Activated CD4-positive, alpha-beta T cell treated with anti-CD3 and anti-CD28 coated beads, Interleukin-2, amount 10 ng/mL, durations not matched to agents 7 days and 5 days (primary cell): ENCODE measurements around the gene CEP128. TPM values are rescaled to one million over a fixed set of nuclear protein-coding genes. Genes with fewer than 3 reads are reported as not detected.

Source experiments
- CTCF ChIA-PET: fragments of 350-600 bp; sonication (Branson Sonifier 250); formaldehyde crosslinking; loops from one replicate; lab custom pipeline; 2021; ENCODE audit warnings: antibody characterized with exemption; lab: Charles Lee
- POLR2A ChIA-PET: fragments of 350-600 bp; sonication (Branson Sonifier 250); formaldehyde crosslinking; loops from one replicate; lab custom pipeline; 2021; ENCODE audit warnings: antibody characterized with exemption; lab: Charles Lee
- DNase-seq: peaks from one replicate; pipeline ENCODE4 v3.0.0-alpha.2; 2020
- H3K27ac Mint-ChIP-seq: one replicate; pipeline ENCODE4 v1.8.0; 2021; ENCODE audit warnings: mild to moderate bottlenecking, moderate library complexity, mixed read lengths
- H3K27me3 Mint-ChIP-seq: one replicate; pipeline ENCODE4 v1.8.0; 2021; ENCODE audit warnings: mixed read lengths
- H3K36me3 Mint-ChIP-seq: one replicate; pipeline ENCODE4 v1.8.0; 2021; ENCODE audit warnings: low read depth, mixed read lengths
- H3K4me1 Mint-ChIP-seq: one replicate; pipeline ENCODE4 v1.8.0; 2021; ENCODE audit warnings: mixed read lengths
- H3K4me3 Mint-ChIP-seq: one replicate; pipeline ENCODE4 v1.8.0; 2021; ENCODE audit warnings: mild to moderate bottlenecking, moderate library complexity, mixed read lengths
- H3K9me3 Mint-ChIP-seq: one replicate; pipeline ENCODE4 v1.8.0; 2021; ENCODE audit warnings: mixed read lengths
- total RNA-seq, 2 experiments: library from RNA; stranded (reverse); gene quantifications; one replicate each; pipeline ENCODE4 v1.2.3, GENCODE V29; 2021

The CEP128 gene
- total RNA-seq: 10 to 100 TPM; 27.4 to 35.8 TPM

GRCh38 chr14:80941241-80942185 lies at the start of gene CEP128:
CEP128 (minus strand) TSS chr14:80941738.
- peak; percentile 91 for DNase-seq
- peak within 1 kb of the TSS; percentile 87 for H3K27ac Mint-ChIP-seq
- ChIA-PET POLR2A (no interaction called here), CTCF (interaction anchor here (0.6 to 4.0 kb wide), 6 partner anchors 11 to 251 kb away, joined by 3 to 19 read pairs (median 4); partner anchors contain the start of gene TSHR)
- H3K4me3 Mint-ChIP-seq: peak within 1 kb of the TSS; percentile 91
- H3K4me1 Mint-ChIP-seq: peaks cover 37% of the 10 kb centered on the region
- peaks cover 14% of the 10 kb centered on the region for H3K9me3 Mint-ChIP-seq
- peaks cover 4% of the 10 kb centered on the region for H3K36me3 Mint-ChIP-seq
- H3K27me3 Mint-ChIP-seq: no peaks in the 10 kb centered on the region

DNA sequence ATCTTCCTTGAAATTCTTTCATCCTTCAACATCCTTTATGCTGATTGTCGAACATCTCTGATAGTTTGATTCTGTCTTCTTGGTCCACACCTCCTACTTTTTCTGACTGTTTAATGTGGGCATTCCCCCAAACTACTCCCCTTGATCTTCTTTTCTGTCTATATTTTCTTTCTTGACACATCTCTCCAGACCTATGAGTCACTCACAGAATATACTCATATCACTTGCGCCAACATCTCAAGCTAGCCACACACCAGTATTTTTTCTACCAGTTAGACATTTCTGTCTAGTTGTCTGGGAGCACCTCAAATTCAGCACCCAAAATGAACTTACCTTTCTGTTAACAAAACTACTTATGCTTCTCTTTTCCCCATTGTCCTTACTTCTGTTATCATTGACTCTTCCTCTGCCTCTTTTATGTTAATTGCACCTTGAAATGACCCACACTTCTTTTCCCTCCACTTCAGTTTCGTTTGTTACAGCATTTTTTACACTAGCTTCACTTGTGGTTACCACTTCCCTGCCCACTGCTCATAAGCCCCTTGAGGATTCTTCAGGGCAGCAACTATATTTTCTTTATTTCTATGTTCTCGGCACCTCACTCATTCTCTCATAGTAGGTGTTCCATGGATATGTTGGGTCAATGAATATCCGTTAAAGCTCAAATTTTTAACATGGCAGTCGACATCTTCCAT lies 47.3 kb upstream of the CEP128 start:
- H3K4me3 Mint-ChIP-seq: no peak overlapping the region
- DNase-seq: no peak
- H3K27me3 Mint-ChIP-seq: peaks cover 7% of the 10 kb centered on the region
- no peak overlapping the region for H3K27ac Mint-ChIP-seq
- POLR2A ChIA-PET: no interaction called here
- H3K36me3 Mint-ChIP-seq: no peaks in the 10 kb centered on the region
- no peaks in the 10 kb centered on the region for H3K9me3 Mint-ChIP-seq
- CTCF ChIA-PET: interaction anchor here (0.6 to 4.2 kb wide), 8 partner anchors 8 to 183 kb away, joined by 3 to 32 read pairs (median 3); partner anchors contain the start of gene TSHR
- H3K4me1 Mint-ChIP-seq: peaks cover 14% of the 10 kb centered on the region

- Mint-ChIP-seq H3K4me3 (no peak overlapping the region), H3K27ac (no peak overlapping the region), H3K36me3 (no peaks in the 10 kb centered on the region), H3K27me3 (peaks cover 7% of the 10 kb centered on the region), H3K4me1 (peaks cover 15% of the 10 kb centered on the region), H3K9me3 (no peaks in the 10 kb centered on the region)
- ChIA-PET CTCF (interaction anchor here (0.6 to 4.2 kb wide), 7 partner anchors 9 to 73 kb away, joined by 3 to 32 read pairs (median 5); partner anchors contain the start of genes CEP128 and TSHR), POLR2A (no interaction called here)
- no peak for DNase-seq
Observed at GRCh38 chr14:80988192-80988591, 46.7 kb upstream of the CEP128 start.

DNA sequence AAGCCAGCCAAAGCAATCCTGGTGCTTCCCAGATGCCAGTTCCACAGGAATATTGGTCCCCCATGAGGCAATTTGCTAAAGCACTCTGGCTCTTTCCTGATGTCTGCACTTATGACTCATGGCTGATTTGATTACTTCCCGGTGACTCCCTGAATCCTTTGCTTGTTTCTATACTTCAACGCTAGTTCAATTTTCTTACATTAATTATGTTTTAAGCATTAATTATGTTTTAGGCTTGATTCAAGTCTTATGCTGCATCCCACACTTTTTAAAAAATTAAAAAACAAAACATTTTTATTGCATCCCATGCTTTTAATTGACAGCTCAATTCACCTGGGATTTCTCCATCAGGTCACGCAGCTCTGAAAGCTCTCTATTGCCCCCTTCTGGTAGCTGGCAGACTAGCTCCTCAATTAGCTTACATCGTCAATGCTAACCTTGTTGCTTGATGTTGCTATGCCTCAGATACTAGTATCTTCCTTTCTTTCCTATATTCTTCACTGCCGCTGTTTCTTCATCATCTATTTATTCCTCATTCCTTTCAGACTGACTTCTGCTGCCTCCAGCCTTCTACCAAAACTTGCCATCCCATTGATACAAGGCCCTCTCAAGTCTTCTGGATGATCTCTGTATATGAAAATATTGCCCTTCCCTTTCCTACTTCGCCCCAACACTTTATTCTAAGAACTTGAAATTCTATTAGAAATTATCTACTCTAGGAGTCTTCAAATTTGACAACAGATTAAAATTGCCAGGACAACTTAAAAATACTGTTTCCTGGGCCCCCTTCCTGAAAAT lies 45.9 kb upstream of the CEP128 start:
- POLR2A ChIA-PET: interaction anchor here (0.7 to 1.4 kb wide), 3 partner anchors 9 to 32 kb away, joined by 3 to 6 read pairs (median 4); partner anchors contain the start of gene TSHR
- DNase-seq: peak; percentile 79
- Mint-ChIP-seq H3K36me3 (no peaks in the 10 kb centered on the region), H3K4me3 (no peak overlapping the region), H3K9me3 (no peaks in the 10 kb centered on the region), H3K4me1 (peaks cover 15% of the 10 kb centered on the region), H3K27me3 (peaks cover 6% of the 10 kb centered on the region), H3K27ac (no peak overlapping the region)
- CTCF ChIA-PET: interaction anchor here (0.6 to 4.2 kb wide), 20 partner anchors 10 to 466 kb away, joined by 3 to 32 read pairs (median 4); partner anchors contain the start of genes CEP128, STON2 and TSHR

DNA sequence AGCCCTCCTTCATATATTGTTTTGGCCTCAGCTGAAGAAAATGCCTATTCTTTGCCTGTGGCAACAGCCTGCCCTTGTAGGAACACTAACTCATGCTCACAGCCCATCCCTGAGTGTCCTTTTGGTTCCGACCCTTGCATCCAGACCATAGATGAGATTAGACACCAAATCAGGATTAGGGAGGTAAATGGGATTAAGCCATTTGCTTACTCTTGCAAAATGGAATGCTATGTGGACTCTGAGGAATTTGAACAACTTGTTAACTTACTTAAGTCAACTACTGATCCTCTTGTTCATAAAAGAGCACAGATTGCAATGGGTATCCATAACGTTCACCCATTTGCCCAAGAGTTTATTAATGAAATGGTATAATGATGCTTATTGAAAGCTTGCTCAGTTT lies 41.2 kb upstream of the CEP128 start:
- POLR2A ChIA-PET: no interaction called here
- CTCF ChIA-PET: no interaction called here
- peaks cover 2% of the 10 kb centered on the region for H3K36me3 Mint-ChIP-seq

DNA sequence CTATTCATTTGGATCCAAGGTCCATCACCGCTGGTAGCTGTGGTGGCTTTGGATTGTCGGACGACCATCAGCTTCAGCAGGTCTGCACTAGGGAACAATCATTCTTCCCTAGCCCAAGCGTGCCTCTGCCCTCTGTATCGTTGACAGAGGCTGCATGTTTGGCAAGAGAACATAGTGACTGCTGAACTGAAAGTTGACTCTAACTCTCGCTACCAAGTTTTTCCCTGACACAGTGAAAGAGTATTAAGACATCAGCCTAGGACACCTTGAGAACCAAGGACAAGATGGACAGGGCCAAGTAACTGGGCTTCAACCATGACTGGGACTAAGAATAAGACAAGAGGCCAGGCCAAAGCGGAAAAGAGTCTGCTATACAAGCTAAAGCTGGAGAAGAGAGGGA lies 40.1 kb upstream of the CEP128 start:
- CTCF ChIA-PET: interaction anchor here (1.0 kb wide), 1 partner anchor 13 kb away, joined by 4 read pairs; no protein-coding TSS in a partner anchor

More for the DNA sequence above, 41.2 kb upstream of the CEP128 start:
- Mint-ChIP-seq H3K4me1 (peaks cover 39% of the 10 kb centered on the region), H3K27me3 (peaks cover 6% of the 10 kb centered on the region), H3K9me3 (no peaks in the 10 kb centered on the region), H3K4me3 (no peak overlapping the region), H3K27ac (no peak overlapping the region)
- no peak for DNase-seq

DNA sequence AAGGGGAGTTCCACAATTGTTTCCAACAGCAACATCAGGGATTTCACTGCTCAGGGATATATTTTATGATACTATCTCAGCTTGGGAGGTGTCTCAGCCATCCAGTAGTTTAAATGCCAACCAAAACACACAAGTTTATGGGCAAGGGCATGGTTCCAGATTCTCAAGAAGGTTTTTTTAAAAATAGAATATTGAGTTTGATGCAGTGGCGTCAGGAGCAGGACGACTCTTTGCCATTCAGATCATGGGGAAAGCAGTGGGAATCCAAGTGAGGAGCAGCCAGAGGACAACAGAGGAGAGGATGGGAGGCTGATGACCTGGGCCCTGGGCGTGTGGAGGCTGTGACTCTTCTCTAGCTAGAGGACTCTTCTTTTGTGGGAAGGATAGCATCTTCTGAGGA lies 39.6 kb upstream of the CEP128 start:
- Mint-ChIP-seq H3K4me3 (no peak overlapping the region), H3K9me3 (peaks cover 4% of the 10 kb centered on the region), H3K36me3 (peaks cover 3% of the 10 kb centered on the region), H3K4me1 (peaks cover 50% of the 10 kb centered on the region), H3K27me3 (peaks cover 6% of the 10 kb centered on the region), H3K27ac (no peak overlapping the region)
- no peak for DNase-seq
- CTCF ChIA-PET: interaction anchor here (1.0 kb wide), 1 partner anchor 13 kb away, joined by 4 read pairs; no protein-coding TSS in a partner anchor
- POLR2A ChIA-PET: no interaction called here

More for the DNA sequence above, 40.1 kb upstream of the CEP128 start:
- DNase-seq: no peak
- H3K4me3 Mint-ChIP-seq: no peak overlapping the region
- POLR2A ChIA-PET: no interaction called here
- H3K27me3 Mint-ChIP-seq: peaks cover 6% of the 10 kb centered on the region
- H3K4me1 Mint-ChIP-seq: peaks cover 45% of the 10 kb centered on the region
- H3K27ac Mint-ChIP-seq: no peak overlapping the region
- H3K36me3 Mint-ChIP-seq: peaks cover 3% of the 10 kb centered on the region
- H3K9me3 Mint-ChIP-seq: no peaks in the 10 kb centered on the region

- H3K4me1 Mint-ChIP-seq: peaks cover 39% of the 10 kb centered on the region
- peaks cover 13% of the 10 kb centered on the region for H3K27me3 Mint-ChIP-seq
- no peak for DNase-seq
- H3K4me3 Mint-ChIP-seq: no peak overlapping the region
- ChIA-PET CTCF (interaction anchor here (0.6 kb wide), 1 partner anchor 40 kb away, joined by 4 read pairs; no protein-coding TSS in a partner anchor), POLR2A (no interaction called here)
- no peak overlapping the region for H3K27ac Mint-ChIP-seq
- H3K36me3 Mint-ChIP-seq: peaks cover 7% of the 10 kb centered on the region
- H3K9me3 Mint-ChIP-seq: peaks cover 4% of the 10 kb centered on the region
Observed at GRCh38 chr14:80979951-80980350, 38.4 kb upstream of the CEP128 start.

GRCh38 chr14:80978403-80978802 lies 36.9 kb upstream of the CEP128 start:
- POLR2A ChIA-PET: interaction anchor here (0.6 kb wide), 1 partner anchor 9 kb away, joined by 3 read pairs; no protein-coding TSS in a partner anchor
- Mint-ChIP-seq H3K9me3 (peaks cover 4% of the 10 kb centered on the region), H3K4me1 (peaks cover 49% of the 10 kb centered on the region), H3K27me3 (peaks cover 27% of the 10 kb centered on the region), H3K36me3 (peaks cover 13% of the 10 kb centered on the region), H3K4me3 (peak overlapping the region; percentile 14), H3K27ac (peak overlapping the region; percentile 82)
- CTCF ChIA-PET: interaction anchor here (0.7 to 4.2 kb wide), 8 partner anchors 8 to 52 kb away, joined by 3 to 24 read pairs (median 5); no protein-coding TSS in a partner anchor
- DNase-seq: peak; percentile 38

DNA sequence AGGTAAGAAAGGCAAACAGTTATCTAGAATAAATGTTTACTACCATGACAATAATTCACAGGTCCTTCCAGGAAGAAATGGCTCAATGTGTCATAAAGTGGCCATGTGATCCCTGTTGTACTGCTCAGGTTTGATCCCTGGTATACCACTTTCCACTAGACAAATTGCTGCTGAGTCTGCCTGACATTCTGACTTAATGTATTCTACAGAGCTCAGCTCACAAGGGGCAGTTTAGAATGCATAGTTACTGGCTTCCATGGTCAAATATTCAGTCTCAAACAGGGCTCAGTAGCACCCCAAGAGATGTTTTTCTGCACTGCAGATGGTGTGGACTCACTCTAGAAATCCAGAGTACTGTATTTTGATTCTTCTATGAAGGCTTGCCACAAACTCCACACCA lies 35.7 kb upstream of the CEP128 start:
- ChIA-PET CTCF (interaction anchor here (1.0 to 4.2 kb wide), 7 partner anchors 9 to 47 kb away, joined by 3 to 24 read pairs (median 6); no protein-coding TSS in a partner anchor), POLR2A (no interaction called here)
- peaks cover 15% of the 10 kb centered on the region for H3K36me3 Mint-ChIP-seq
- H3K27me3 Mint-ChIP-seq: peaks cover 34% of the 10 kb centered on the region
- peaks cover 4% of the 10 kb centered on the region for H3K9me3 Mint-ChIP-seq
- DNase-seq: no peak
- no peak overlapping the region for H3K27ac Mint-ChIP-seq
- peaks cover 50% of the 10 kb centered on the region for H3K4me1 Mint-ChIP-seq
- H3K4me3 Mint-ChIP-seq: no peak overlapping the region

DNA sequence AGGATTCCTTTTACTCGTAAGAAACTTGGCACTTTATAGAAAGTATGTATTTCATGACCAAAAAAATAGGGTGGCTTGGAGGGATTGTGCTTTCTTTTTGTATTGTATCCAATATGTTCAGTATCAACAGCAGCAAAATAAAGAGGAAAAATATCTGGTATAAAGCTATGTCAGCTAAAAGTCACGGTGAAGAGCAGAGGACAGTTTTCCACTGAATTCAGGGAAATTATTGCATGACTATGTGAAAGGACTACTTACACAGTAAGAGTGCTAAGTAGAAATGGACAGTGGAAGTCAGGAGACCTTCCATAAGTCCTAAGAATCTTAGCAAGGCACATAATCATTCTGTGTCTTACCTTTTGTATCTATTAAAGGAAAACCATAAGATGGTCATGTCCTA lies 33.1 kb upstream of the CEP128 start:
- ChIA-PET CTCF (interaction anchor here (0.9 to 4.2 kb wide), 7 partner anchors 12 to 195 kb away, joined by 3 to 24 read pairs (median 3); no protein-coding TSS in a partner anchor), POLR2A (no interaction called here)
- Mint-ChIP-seq H3K36me3 (peaks cover 13% of the 10 kb centered on the region), H3K27ac (no peak overlapping the region), H3K9me3 (peaks cover 4% of the 10 kb centered on the region), H3K27me3 (peaks cover 28% of the 10 kb centered on the region), H3K4me1 (peaks cover 43% of the 10 kb centered on the region), H3K4me3 (no peak overlapping the region)
- DNase-seq: no peak
